ENCODE data around the gene CKMT1B.
"Not testable (repeated sequence)": the region's sequence is repeated elsewhere in the genome, so short reads cannot be mapped to it uniquely, and the experiment has no call there.

Gene CKMT1B

GRCh38 chr15:43599131-43599530 lies 5.3 kb downstream of the CKMT1B start:
- not testable (repeated sequence) for H3F3A ChIP-seq (ENCODE audit: insufficient read depth, low read length); H3K36me3 ChIP-seq (ENCODE audit: insufficient read depth, low read length); H3K4me1 ChIP-seq (ENCODE audit: insufficient read depth, low read length, severe bottlenecking); H3K9ac ChIP-seq (ENCODE audit: low read length); H3K27me3 ChIP-seq (ENCODE audit: insufficient read depth, low read length); H3K9me2 ChIP-seq (ENCODE audit: low read depth, low read length); H3K27ac ChIP-seq (ENCODE audit: low read depth, low read length, poor library complexity, severe bottlenecking); H4K20me1 ChIP-seq (ENCODE audit: insufficient read depth, low read length); H2AFZ ChIP-seq (ENCODE audit: low read length); H3K4me2 ChIP-seq (ENCODE audit: low read length); H3K79me2 ChIP-seq (ENCODE audit: insufficient read depth, low read length); H3K4me3 ChIP-seq (ENCODE audit: low read depth, low read length, poor library complexity, severe bottlenecking); H3K9me3 ChIP-seq (ENCODE audit: low read length)

DNA sequence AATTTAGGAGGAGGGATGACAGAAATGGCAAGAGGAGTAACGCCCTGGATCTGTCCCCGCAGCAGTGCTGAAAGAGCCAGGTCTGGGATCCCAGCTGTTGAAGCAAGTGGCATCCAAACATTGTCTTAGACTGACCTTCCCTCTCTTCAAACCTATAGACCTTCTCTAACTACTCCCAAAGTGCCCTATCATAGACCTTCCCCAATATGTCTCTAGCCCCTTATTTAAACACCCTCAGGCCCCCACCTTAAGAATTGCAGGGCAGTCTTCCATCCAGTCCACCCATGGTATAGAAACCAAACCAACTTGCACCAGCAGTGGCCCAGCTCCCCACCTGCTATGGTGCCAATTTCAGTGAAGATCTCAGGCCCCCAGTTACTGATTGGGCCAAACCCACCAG lies 6.4 kb downstream of the CKMT1B start:
- not testable (repeated sequence) for H3K9ac ChIP-seq (ENCODE audit: low read length); H3K27ac ChIP-seq (ENCODE audit: low read depth, low read length, poor library complexity, severe bottlenecking); H3K79me2 ChIP-seq (ENCODE audit: insufficient read depth, low read length); H4K20me1 ChIP-seq (ENCODE audit: insufficient read depth, low read length); H3K27me3 ChIP-seq (ENCODE audit: insufficient read depth, low read length); H3F3A ChIP-seq (ENCODE audit: insufficient read depth, low read length); H3K4me1 ChIP-seq (ENCODE audit: insufficient read depth, low read length, severe bottlenecking); H2AFZ ChIP-seq (ENCODE audit: low read length); H3K36me3 ChIP-seq (ENCODE audit: insufficient read depth, low read length); H3K9me3 ChIP-seq (ENCODE audit: low read length); H3K4me2 ChIP-seq (ENCODE audit: low read length); H3K4me3 ChIP-seq (ENCODE audit: low read depth, low read length, poor library complexity, severe bottlenecking); H3K9me2 ChIP-seq (ENCODE audit: low read depth, low read length)

DNA sequence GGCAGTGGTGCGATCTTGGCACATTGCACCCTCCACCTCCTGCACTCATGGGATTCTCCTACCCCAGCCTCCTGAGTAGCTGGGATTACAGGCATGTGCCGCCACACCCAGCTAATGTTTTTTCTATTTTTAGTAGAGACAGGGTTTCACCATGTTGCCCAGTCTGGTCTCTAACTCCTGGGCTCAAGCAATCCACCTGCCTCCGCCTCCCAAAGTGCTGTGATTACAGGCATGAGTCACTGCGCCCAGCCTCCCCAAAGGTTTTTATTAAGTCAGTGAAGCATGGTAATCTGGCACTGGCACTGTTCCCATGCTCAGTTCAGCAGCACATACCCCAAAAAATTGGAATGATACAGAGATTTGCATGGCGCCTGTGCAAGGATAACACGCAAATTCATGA lies 8.4 kb downstream of the CKMT1B start:
- H3F3A ChIP-seq (ENCODE audit: insufficient read depth, low read length); H3K9me3 ChIP-seq (ENCODE audit: low read length); H3K79me2 ChIP-seq (ENCODE audit: insufficient read depth, low read length); H3K4me3 ChIP-seq (ENCODE audit: low read depth, low read length, poor library complexity, severe bottlenecking); H3K9ac ChIP-seq (ENCODE audit: low read length); H3K36me3 ChIP-seq (ENCODE audit: insufficient read depth, low read length); H3K27ac ChIP-seq (ENCODE audit: low read depth, low read length, poor library complexity, severe bottlenecking); H3K4me1 ChIP-seq (ENCODE audit: insufficient read depth, low read length, severe bottlenecking); H2AFZ ChIP-seq (ENCODE audit: low read length); H4K20me1 ChIP-seq (ENCODE audit: insufficient read depth, low read length); H3K27me3 ChIP-seq (ENCODE audit: insufficient read depth, low read length); H3K4me2 ChIP-seq (ENCODE audit: low read length); H3K9me2 ChIP-seq (ENCODE audit: low read depth, low read length): not testable (repeated sequence)

- H3F3A ChIP-seq (ENCODE audit: insufficient read depth, low read length); H3K36me3 ChIP-seq (ENCODE audit: insufficient read depth, low read length); H3K4me3 ChIP-seq (ENCODE audit: low read depth, low read length, poor library complexity, severe bottlenecking); H3K27ac ChIP-seq (ENCODE audit: low read depth, low read length, poor library complexity, severe bottlenecking); H4K20me1 ChIP-seq (ENCODE audit: insufficient read depth, low read length); H2AFZ ChIP-seq (ENCODE audit: low read length); H3K9ac ChIP-seq (ENCODE audit: low read length); H3K79me2 ChIP-seq (ENCODE audit: insufficient read depth, low read length); H3K4me2 ChIP-seq (ENCODE audit: low read length); H3K4me1 ChIP-seq (ENCODE audit: insufficient read depth, low read length, severe bottlenecking); H3K27me3 ChIP-seq (ENCODE audit: insufficient read depth, low read length); H3K9me3 ChIP-seq (ENCODE audit: low read length); H3K9me2 ChIP-seq (ENCODE audit: low read depth, low read length): not testable (repeated sequence)
These were observed 23.9 kb downstream of the CKMT1B start for GRCh38 chr15:43617750-43618149.

GRCh38 chr15:43618700-43619099 lies 24.9 kb downstream of the CKMT1B start, which contains the start of gene STRC:
Gene STRC, minus strand, starts transcription at chr15:43618800. Its CDS starts 78 bp downstream, at chr15:43618722.
- H3K79me2 ChIP-seq (ENCODE audit: insufficient read depth, low read length); H3K9me2 ChIP-seq (ENCODE audit: low read depth, low read length); H3K27me3 ChIP-seq (ENCODE audit: insufficient read depth, low read length); H2AFZ ChIP-seq (ENCODE audit: low read length); H3K9ac ChIP-seq (ENCODE audit: low read length); H3F3A ChIP-seq (ENCODE audit: insufficient read depth, low read length); H3K4me1 ChIP-seq (ENCODE audit: insufficient read depth, low read length, severe bottlenecking); H4K20me1 ChIP-seq (ENCODE audit: insufficient read depth, low read length); H3K9me3 ChIP-seq (ENCODE audit: low read length); H3K36me3 ChIP-seq (ENCODE audit: insufficient read depth, low read length); H3K4me3 ChIP-seq (ENCODE audit: low read depth, low read length, poor library complexity, severe bottlenecking); H3K4me2 ChIP-seq (ENCODE audit: low read length); H3K27ac ChIP-seq (ENCODE audit: low read depth, low read length, poor library complexity, severe bottlenecking): not testable (repeated sequence)

GRCh38 chr15:43622068-43622799 lies 28.4 kb downstream of the CKMT1B start:
- not testable (repeated sequence) for H3K79me2 ChIP-seq (ENCODE audit: insufficient read depth, low read length); H3K36me3 ChIP-seq (ENCODE audit: insufficient read depth, low read length); H3K9ac ChIP-seq (ENCODE audit: low read length); H3K4me2 ChIP-seq (ENCODE audit: low read length); H2AFZ ChIP-seq (ENCODE audit: low read length); H3F3A ChIP-seq (ENCODE audit: insufficient read depth, low read length); H3K9me3 ChIP-seq (ENCODE audit: low read length); H3K27me3 ChIP-seq (ENCODE audit: insufficient read depth, low read length); H4K20me1 ChIP-seq (ENCODE audit: insufficient read depth, low read length); H3K4me1 ChIP-seq (ENCODE audit: insufficient read depth, low read length, severe bottlenecking); H3K27ac ChIP-seq (ENCODE audit: low read depth, low read length, poor library complexity, severe bottlenecking); H3K9me2 ChIP-seq (ENCODE audit: low read depth, low read length); H3K4me3 ChIP-seq (ENCODE audit: low read depth, low read length, poor library complexity, severe bottlenecking)

All from OCI-LY1 (cell line).